H9 (cell line): ENCODE measurements around the gene CLK3. TPM values are rescaled to one million over a fixed set of nuclear protein-coding genes. Genes with fewer than 3 reads are reported as not detected.

Experiments used
- DNase-seq: peaks from one replicate; pipeline ENCODE4 v3.0.0-alpha.2; 2017
- H2AFZ ChIP-seq: one replicate; pipeline ENCODE4 v1.6.1; 2013; ENCODE audit warnings: mild to moderate bottlenecking, low read length, control low read depth, moderate library complexity
- H2AK5ac ChIP-seq: 2 replicates; pipeline ENCODE4 v1.6.1; 2013; ENCODE audit warnings: low read length, control low read depth, mixed read lengths; ENCODE audit not compliant: insufficient read length
- H2BK120ac ChIP-seq: one replicate; pipeline ENCODE4 v1.6.1; 2013; ENCODE audit warnings: low read depth, mild to moderate bottlenecking, low read length, control low read depth, inconsistent platforms; ENCODE audit not compliant: poor library complexity, severe bottlenecking
- H2BK12ac ChIP-seq: 2 replicates; pipeline ENCODE4 v1.6.1; 2013; ENCODE audit warnings: low read length, control low read depth, mixed read lengths, low read depth; ENCODE audit not compliant: insufficient read length
- H2BK15ac ChIP-seq: 2 replicates; pipeline ENCODE4 v1.6.1; 2013; ENCODE audit warnings: low read depth, low read length, control low read depth
- H2BK20ac ChIP-seq: one replicate; pipeline ENCODE4 v1.6.1; 2013; ENCODE audit warnings: low read depth, mild to moderate bottlenecking, low read length, control low read depth, inconsistent platforms; ENCODE audit not compliant: poor library complexity, severe bottlenecking
- H2BK5ac ChIP-seq: 2 replicates; pipeline ENCODE4 v1.6.1; 2013; ENCODE audit warnings: low read length, control low read depth, mixed read lengths; ENCODE audit not compliant: insufficient read length
- H3K14ac ChIP-seq: 2 replicates; pipeline ENCODE4 v1.6.1; 2013; ENCODE audit warnings: low read length, control low read depth; ENCODE audit not compliant: insufficient read depth
- H3K18ac ChIP-seq: 2 replicates; pipeline ENCODE4 v1.6.1; 2013; ENCODE audit warnings: low read depth, mild to moderate bottlenecking, mixed read lengths, low read length, control low read depth; ENCODE audit not compliant: insufficient read length
- H3K23ac ChIP-seq: 2 replicates; pipeline ENCODE4 v1.6.1; 2013; ENCODE audit warnings: low read length, control low read depth, mixed read lengths, low read depth; ENCODE audit not compliant: insufficient read length
- H3K23me2 ChIP-seq: 2 replicates; pipeline ENCODE4 v1.6.1; 2013; ENCODE audit warnings: low read depth, mild to moderate bottlenecking, mixed read lengths, low read length, control low read depth; ENCODE audit not compliant: insufficient read length, poor library complexity, severe bottlenecking
- H3K27ac ChIP-seq: 2 replicates; pipeline ENCODE4 v1.5.1; 2013; ENCODE audit warnings: low read length, control low read depth, mixed read lengths, low read depth; ENCODE audit not compliant: insufficient read length
- H3K27me3 ChIP-seq: 2 replicates; pipeline ENCODE4 v1.6.1; 2013; ENCODE audit warnings: low read length, control low read depth, inconsistent platforms; ENCODE audit not compliant: insufficient read depth
- H3K4ac ChIP-seq: 2 replicates; pipeline ENCODE4 v1.6.1; 2013; ENCODE audit warnings: low read depth, mild to moderate bottlenecking, control low read depth, inconsistent platforms, low read length, moderate library complexity
- H3K4me1 ChIP-seq: 2 replicates; pipeline ENCODE4 v1.6.1; 2013; ENCODE audit warnings: low read length, control low read depth, inconsistent platforms; ENCODE audit not compliant: insufficient read depth
- H3K4me2 ChIP-seq: 2 replicates; pipeline ENCODE4 v1.6.1; 2013; ENCODE audit warnings: low read length, control low read depth, mixed read lengths; ENCODE audit not compliant: insufficient read length, insufficient read depth
- H3K56ac ChIP-seq: 2 replicates; pipeline ENCODE4 v1.6.1; 2013; ENCODE audit warnings: low read depth, mild to moderate bottlenecking, mixed read lengths, low read length, control low read depth; ENCODE audit not compliant: insufficient read length
- H3K79me1 ChIP-seq: 2 replicates; pipeline ENCODE4 v1.6.1; 2013; ENCODE audit warnings: low read depth, mild to moderate bottlenecking, moderate library complexity, low read length, control low read depth, inconsistent platforms; ENCODE audit not compliant: insufficient read depth, poor library complexity, severe bottlenecking
- H3K79me2 ChIP-seq: 2 replicates; pipeline ENCODE4 v1.6.1; 2013; ENCODE audit warnings: low read length, control low read depth, inconsistent platforms; ENCODE audit not compliant: insufficient read depth
- H3K9ac ChIP-seq: 2 replicates; pipeline ENCODE4 v1.6.1; 2013; ENCODE audit warnings: low read length, control low read depth, mixed read lengths; ENCODE audit not compliant: insufficient read length; ENCODE audit errors: extremely low read depth
- H3K9me3 ChIP-seq: one replicate; pipeline ENCODE4 v1.6.1; 2013; ENCODE audit warnings: low read depth, low read length, inconsistent platforms; ENCODE audit not compliant: control insufficient read depth
- H3T11ph ChIP-seq: one replicate; pipeline ENCODE4 v1.6.1; 2013; ENCODE audit warnings: mild to moderate bottlenecking, low read length, control low read depth, inconsistent platforms
- H4K20me1 ChIP-seq: one replicate; pipeline ENCODE4 v1.6.1; 2013; ENCODE audit not compliant: control insufficient read depth, insufficient read length, insufficient read depth
- H4K5ac ChIP-seq: 2 replicates; pipeline ENCODE4 v1.6.1; 2013; ENCODE audit warnings: low read depth, mild to moderate bottlenecking, mixed read lengths, low read length, control low read depth; ENCODE audit not compliant: insufficient read length
- H4K8ac ChIP-seq: replicated peaks from 2 replicates; pipeline ENCODE4 v1.6.1; 2013; ENCODE audit warnings: low read length, control low read depth, mixed read lengths, low read depth; ENCODE audit not compliant: insufficient read length
- H4K91ac ChIP-seq: 2 replicates; pipeline ENCODE4 v1.6.1; 2013; ENCODE audit warnings: low read depth, mild to moderate bottlenecking, moderate library complexity, mixed read lengths, low read length, control low read depth; ENCODE audit not compliant: insufficient read length
- H3K27ac Mint-ChIP-seq, 3 experiments: 2 replicates in 2 of 3; 3 replicates in 1 of 3; pipeline ENCODE4 v1.8.0; 2020 to 2021; ENCODE audit warnings: mixed read lengths in 3 of 3, mild to moderate bottlenecking in 1 of 3, moderate library complexity in 1 of 3
- H3K27me3 Mint-ChIP-seq: 2 replicates; pipeline ENCODE4 v1.8.0; 2021; ENCODE audit warnings: low read depth, mild to moderate bottlenecking, moderate library complexity, mixed read lengths
- H3K36me3 Mint-ChIP-seq, 3 experiments: 2 replicates in 2 of 3; 3 replicates in 1 of 3; pipeline ENCODE4 v1.8.0; 2020 to 2021; ENCODE audit warnings: low read depth in 3 of 3, mixed read lengths in 3 of 3; ENCODE audit not compliant: insufficient read depth in 1 of 3
- H3K4me1 Mint-ChIP-seq, 2 experiments: 2 replicates each; pipeline ENCODE4 v1.8.0; 2020; ENCODE audit warnings: mixed read lengths in 2 of 2
- H3K4me3 Mint-ChIP-seq, 2 experiments: 2 replicates in 1 of 2; 3 replicates in 1 of 2; pipeline ENCODE4 v1.8.0; 2020 to 2021; ENCODE audit warnings: mild to moderate bottlenecking in 2 of 2, mixed read lengths in 2 of 2, moderate library complexity in 1 of 2
- H3K9me3 Mint-ChIP-seq, 2 experiments: 2 replicates in 1 of 2; 3 replicates in 1 of 2; pipeline ENCODE4 v1.8.0; 2020; ENCODE audit warnings: mild to moderate bottlenecking in 2 of 2, mixed read lengths in 2 of 2, moderate library complexity in 1 of 2
- WGBS: extraction: QIAGEN DNeasy Blood & Tissue Kit; methylation state at CpG from one replicate; pipeline ENCODE4 v1.1.7; 2013; ENCODE audit warnings: missing lambda C conversion rate, low lambda C conversion rate, mixed read lengths; ENCODE audit not compliant: insufficient read length; ENCODE audit errors: extremely low coverage; 5-methylcytosine and 5-hydroxymethylcytosine counted together
- total RNA-seq: library from RNA; stranded (reverse); gene quantifications from 2 replicates; pipeline ENCODE4 v1.2.1, GENCODE V29; 2021
- TF ChIP-seq, protein P1 (sequence below): fragments of 200-600 bp; sonication (generic); conservative IDR thresholded peaks from 3 replicates; pipeline ENCODE4 v1.8.0; 2021; ENCODE audit warnings: antibody characterized with exemption, mild to moderate bottlenecking

CLK3 gene
- total RNA-seq, 1 experiment from 2014 or later, result 40.8 TPM

DNA sequence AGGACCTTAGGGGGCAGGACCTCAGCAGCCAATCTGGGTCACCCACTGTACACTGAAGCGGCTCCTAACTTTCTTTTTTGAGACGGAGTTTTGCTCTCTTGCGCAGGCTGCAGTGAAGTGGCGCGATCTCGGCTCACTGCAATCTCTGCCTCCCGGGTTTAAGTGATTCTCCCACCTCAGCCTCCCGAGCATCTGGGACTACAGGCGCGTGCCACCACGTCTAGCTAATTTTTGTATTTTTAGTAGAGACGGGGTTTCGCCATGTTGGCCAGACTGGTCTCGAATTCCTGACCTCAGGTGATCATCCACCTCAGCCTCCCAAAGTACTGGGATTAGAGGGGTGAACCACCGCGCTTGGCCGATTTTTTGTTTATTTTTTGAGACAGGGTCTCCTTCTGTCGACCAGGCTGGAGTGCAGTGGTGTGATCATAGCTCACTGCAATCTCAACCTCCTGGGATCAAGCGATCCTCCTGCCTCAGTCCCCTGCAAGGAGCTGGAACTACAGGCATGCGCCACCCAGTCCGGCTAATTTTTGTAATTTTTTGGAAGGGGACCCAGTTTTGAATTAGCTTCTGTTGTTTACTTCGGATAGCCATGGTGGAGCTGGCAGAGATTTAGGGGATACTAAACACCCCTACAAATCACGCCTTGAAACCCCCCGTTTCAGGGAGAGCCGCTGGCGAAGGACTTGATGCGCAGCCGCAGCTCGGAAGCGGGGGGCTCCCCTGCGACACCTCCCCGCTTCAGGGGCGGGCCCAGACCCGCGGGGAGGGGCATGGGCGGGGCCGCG is 1.5 kb upstream of the CLK3 start:
- no peak overlapping the region for H3K56ac ChIP-seq
- Mint-ChIP-seq H3K27me3 (peaks cover 19% of the 10 kb centered on the region), H3K9me3 (no peaks in the 10 kb centered on the region), H3K4me1 (peaks cover 19 to 22% of the 10 kb centered on the region in 2 experiments), H3K4me3 (peak overlapping the region; percentile 60 to 77), H3K27ac (no peak overlapping the region; a peak in 2 of 7 replicates), H3K36me3 (peaks cover 0 to 1% (median under 1%) of the 10 kb centered on the region in 3 experiments; a peak in 4 of 7 replicates)
- H3K79me1 ChIP-seq, result peaks cover 9% of the 10 kb centered on the region
- no peak overlapping the region for H3K4ac ChIP-seq
- H2BK5ac ChIP-seq, result no peak overlapping the region
- peaks cover 16% of the 10 kb centered on the region for H3K23me2 ChIP-seq
- no peaks in the 10 kb centered on the region for H4K20me1 ChIP-seq
- H3K79me2 ChIP-seq, result peaks cover 25% of the 10 kb centered on the region; the same call in 1 of the 2 replicates
- H2AFZ ChIP-seq, result no peak overlapping the region
- H3K27me3 ChIP-seq, result no peaks in the 10 kb centered on the region; the same call in 1 of the 2 replicates
- no peak overlapping the region for H3K14ac ChIP-seq
- H3K27ac ChIP-seq, result no peak overlapping the region
- H3K4me1 ChIP-seq, result no peaks in the 10 kb centered on the region
- DNase-seq, result peak; percentile 78
- TF ChIP-seq, protein P1, sequence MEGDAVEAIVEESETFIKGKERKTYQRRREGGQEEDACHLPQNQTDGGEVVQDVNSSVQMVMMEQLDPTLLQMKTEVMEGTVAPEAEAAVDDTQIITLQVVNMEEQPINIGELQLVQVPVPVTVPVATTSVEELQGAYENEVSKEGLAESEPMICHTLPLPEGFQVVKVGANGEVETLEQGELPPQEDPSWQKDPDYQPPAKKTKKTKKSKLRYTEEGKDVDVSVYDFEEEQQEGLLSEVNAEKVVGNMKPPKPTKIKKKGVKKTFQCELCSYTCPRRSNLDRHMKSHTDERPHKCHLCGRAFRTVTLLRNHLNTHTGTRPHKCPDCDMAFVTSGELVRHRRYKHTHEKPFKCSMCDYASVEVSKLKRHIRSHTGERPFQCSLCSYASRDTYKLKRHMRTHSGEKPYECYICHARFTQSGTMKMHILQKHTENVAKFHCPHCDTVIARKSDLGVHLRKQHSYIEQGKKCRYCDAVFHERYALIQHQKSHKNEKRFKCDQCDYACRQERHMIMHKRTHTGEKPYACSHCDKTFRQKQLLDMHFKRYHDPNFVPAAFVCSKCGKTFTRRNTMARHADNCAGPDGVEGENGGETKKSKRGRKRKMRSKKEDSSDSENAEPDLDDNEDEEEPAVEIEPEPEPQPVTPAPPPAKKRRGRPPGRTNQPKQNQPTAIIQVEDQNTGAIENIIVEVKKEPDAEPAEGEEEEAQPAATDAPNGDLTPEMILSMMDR, result no peak
- H3K4me2 ChIP-seq, result peak overlapping the region; percentile 73
- H3K9me3 ChIP-seq, result no peaks in the 10 kb centered on the region
- H4K91ac ChIP-seq, result no peak overlapping the region
- no peak overlapping the region for H3T11ph ChIP-seq
- H2BK15ac ChIP-seq, result no peak overlapping the region
- no peak overlapping the region for H3K9ac ChIP-seq
- no peak overlapping the region for H3K18ac ChIP-seq
- no peak overlapping the region for H2BK12ac ChIP-seq
- no peak overlapping the region for H2BK120ac ChIP-seq
- H2AK5ac ChIP-seq, result no peak overlapping the region
- H3K23ac ChIP-seq, result no peak overlapping the region
- no peak overlapping the region for H2BK20ac ChIP-seq
- H4K8ac ChIP-seq, result no peak overlapping the region
- no CpG with 5 or more reads among the region's 38 CpGs for WGBS
- no peak overlapping the region for H4K5ac ChIP-seq
